GM18909 (cell line): Measurements from ENCODE around the gene SLC12A4.
"Not testable (repeated sequence)": the region's sequence is repeated elsewhere in the genome, so short reads cannot be mapped to it uniquely, and the experiment has no call there.

Source experiments
- ATAC-seq: cut with Tn5 transposase; IDR thresholded peaks from one replicate; pipeline ENCODE4 v1.9.1; 2021; ENCODE audit warnings: mild to moderate bottlenecking; ENCODE audit not compliant: unreplicated experiment, poor library complexity

The SLC12A4 gene

GRCh38 chr16:67968400-67969253 is at the start of gene SLC12A4:
TSS of gene SLC12A4 (minus strand) at chr16:67968637. CDS start at chr16:67968553, 84 bp downstream.
- ATAC-seq, result peak; percentile 80

DNA sequence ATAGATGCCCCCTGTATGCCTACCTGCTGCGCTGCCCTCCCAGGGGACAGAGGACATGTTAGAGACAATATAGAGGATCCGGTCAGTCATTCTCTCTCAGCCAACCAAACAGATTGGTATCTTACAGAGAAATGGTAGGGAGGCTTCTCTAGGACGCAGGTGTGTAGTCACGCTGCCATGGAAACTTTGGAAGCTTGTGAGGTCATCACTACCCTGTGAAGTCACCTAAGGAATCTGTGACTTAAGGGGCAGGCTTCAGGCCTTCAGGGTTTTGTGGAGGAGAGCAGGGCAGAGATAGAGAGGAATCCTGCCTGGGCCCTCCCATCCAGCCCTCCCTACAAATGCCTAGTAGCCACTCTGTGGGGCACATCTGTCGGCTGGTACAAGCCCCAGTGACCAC is 47.2 kb upstream of the SLC12A4 start, which contains the start of gene DPEP2NB:
DPEP2NB (minus strand) TSS at position 231 of the 400 bp plus-strand sequence; CDS start at position 90, 141 bp downstream.
- ATAC-seq, result no peak

DNA sequence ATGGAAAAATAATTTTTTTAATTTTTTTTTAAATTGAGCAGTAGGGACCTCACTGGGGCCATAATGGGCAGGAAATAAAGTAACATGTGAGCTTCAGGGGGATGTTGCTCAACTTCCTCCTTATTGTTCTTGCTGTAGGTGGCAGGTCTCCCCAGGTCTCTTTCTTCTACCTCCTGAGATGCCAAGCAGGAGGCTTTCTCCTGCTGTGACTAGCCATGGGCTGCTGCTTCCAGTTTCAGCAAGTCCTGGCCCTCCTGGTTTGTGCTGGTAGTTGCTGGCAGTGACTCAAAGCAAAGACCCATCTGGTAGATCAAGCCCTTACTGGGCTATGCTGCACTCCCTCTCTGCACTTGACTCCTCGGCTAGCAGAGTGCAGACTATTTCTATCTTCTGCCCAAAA is 45.0 kb upstream of the SLC12A4 start:
- no peak for ATAC-seq

DNA sequence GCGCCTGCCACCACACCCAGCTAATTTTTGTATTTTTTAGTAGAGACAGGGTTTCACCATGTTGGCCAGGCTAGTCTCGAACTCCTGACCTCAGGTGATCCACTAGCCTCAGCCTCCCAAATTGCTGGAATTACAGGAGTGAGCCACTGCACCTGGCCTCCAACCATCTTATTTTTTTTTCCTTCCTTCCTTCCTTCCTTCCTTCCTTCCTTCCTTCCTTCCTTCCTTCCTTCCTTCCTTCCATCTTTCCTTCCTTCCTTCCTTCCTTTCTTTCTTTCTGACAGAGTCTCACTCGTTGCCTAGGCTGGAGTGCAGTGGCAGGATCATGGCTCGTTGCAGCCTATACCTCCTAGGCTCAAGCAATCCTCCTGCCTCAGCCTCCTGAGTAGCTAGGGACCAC is 41.4 kb upstream of the SLC12A4 start:
- not testable (repeated sequence) for ATAC-seq

DNA sequence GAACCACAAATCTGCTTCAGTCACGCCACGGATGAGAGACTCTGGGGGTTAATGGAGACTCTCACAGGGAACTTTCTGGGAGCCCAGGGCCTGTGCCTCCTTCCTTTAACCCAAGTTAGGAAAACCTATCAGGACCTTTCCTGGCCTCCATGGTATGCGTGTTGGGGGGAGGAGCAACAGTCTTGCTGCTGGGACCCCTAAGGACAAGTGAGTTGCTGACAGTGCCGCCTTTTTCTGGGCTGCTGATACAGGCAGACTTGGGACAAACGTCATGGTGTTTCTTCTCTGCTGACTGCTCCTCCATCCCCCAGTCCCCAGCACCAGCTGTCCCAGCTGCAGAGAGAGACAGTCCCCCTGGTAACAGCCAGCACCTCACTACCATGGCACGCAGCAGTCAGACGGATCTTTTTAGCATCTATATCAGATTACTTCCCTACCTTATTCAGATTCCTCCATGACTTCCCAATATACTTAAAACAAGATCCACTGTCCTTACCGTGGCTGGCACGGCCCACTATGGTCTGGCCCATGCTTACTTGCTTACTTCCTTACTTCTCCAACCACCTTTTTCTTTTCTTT is 40.8 kb upstream of the SLC12A4 start:
- ATAC-seq, result no peak

DNA sequence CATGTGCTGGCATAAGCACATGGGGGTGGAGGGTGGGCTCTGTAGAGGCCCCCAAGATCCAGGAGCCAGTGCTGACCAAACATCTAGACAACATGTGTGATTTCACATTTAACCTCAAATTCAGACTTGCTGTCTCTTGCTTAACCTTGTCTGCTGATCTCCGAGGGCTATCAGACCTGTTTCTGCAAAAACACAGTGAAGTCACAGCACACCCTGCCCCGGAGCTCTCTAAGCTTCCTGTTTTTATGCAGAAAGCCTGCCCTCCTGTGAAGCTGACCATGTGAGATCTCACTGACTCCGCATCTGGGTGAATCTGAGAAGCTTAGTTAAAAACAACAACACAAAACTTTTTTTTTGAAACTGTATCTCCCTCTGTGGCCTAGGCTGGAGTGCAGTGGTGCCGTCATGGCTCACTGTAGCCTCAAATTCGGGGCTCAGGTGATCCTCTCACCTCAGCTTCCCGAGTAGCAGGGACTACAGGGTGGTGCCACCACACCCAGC is 37.4 kb upstream of the SLC12A4 start:
- ATAC-seq, result no peak

- ATAC-seq, result no peak
Measured at GRCh38 chr16:68005211-68005610, 36.8 kb upstream of the SLC12A4 start.

DNA sequence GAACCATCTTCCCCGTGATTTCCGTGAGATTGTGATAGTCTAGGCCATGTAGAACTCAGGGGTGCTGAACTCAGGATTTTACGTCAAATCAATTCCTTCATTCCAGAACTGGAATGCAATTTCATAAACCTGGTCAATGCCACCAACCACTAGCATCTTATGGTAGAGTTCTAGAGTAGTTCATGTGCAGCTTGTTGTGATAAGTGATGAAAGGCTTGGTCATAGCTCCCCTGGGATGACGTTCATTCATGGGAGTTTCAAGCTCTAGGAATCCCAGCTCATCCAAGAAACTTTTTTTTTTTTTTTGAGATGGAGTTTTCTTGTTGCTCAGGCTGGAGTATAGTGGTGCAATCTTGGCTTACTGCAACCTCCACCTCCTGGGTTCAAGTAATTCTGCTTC is 34.6 kb upstream of the SLC12A4 start:
- no peak for ATAC-seq

GRCh38 chr16:68000450-68000849 is 32.0 kb upstream of the SLC12A4 start:
- no peak for ATAC-seq

GRCh38 chr16:67999985-68000384 is 31.5 kb upstream of the SLC12A4 start:
- ATAC-seq, result no peak

- not testable (repeated sequence) for ATAC-seq
Measured at GRCh38 chr16:67998779-67999688, 30.6 kb upstream of the SLC12A4 start, which contains the start of gene DPEP2. TSS of gene DPEP2 (minus strand) at chr16:67999484. CDS start at chr16:67993212, 6,272 bp downstream.

GRCh38 chr16:67998231-67998778 is 29.9 kb upstream of the SLC12A4 start:
- not testable (repeated sequence) for ATAC-seq

- ATAC-seq, result no peak
Measured at GRCh38 chr16:67996666-67997065, 28.2 kb upstream of the SLC12A4 start.

GRCh38 chr16:67995423-67995822 is 27.0 kb upstream of the SLC12A4 start:
- ATAC-seq, result no peak

DNA sequence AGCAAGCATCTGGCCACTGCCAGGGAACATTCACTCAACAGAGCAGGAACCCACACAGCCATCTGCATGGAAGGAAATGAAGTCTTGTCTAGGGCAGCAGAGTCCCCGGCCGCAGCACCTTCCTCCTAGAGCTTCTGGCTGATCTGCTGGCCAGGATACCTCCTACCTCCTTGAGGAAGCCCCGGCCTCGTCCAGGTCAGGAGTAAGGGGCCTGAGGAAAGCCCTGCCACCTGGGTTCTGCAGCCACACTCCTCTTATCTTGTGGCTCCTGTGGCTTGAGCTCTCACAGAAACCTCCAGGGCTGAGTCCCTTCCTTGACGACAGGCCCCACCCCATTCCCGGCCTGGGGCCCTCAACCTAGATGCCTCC is 25.6 kb upstream of the SLC12A4 start:
- not testable (repeated sequence) for ATAC-seq

DNA sequence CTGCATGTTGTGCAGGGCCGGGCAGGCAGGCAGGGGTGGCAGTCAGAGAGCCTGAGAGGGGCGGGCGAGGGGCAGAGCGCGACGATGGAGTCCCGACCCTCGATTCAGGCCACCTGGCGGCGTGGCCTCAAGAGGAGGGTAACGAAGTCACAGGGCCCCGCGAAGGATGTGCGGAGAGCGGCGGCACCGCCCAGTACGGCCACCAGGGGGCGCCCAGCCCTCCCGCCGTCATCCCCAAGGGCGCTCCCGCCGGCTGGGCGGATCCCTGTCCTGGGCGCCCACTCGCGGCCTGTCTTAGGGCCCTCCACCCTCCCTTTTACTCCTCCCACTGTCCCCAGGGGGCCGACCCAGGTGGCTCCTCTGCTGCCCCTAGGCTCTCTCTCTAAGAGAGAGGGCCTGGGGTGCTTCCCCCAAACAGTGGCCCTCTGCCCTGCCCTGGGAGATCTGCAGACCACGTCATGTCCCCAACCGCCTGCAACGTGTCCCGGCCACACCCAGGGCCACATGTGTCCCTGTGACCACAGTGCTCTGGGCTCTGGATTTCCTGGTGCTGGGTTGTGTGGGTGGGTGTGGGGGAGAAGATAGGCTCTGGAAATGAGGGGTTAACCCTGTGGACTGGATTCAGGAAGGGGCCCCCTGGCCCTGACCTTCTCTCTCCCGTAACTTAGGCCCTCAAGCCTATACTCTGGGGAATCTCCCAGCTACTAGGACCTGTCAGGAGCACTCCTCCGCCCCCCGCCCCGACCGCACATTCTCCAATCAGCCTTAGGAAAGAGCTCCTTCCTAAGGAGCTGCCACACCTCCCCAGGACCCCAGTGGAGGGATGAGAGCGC is 25.0 kb upstream of the SLC12A4 start:
- peak; percentile 76 for ATAC-seq

DNA sequence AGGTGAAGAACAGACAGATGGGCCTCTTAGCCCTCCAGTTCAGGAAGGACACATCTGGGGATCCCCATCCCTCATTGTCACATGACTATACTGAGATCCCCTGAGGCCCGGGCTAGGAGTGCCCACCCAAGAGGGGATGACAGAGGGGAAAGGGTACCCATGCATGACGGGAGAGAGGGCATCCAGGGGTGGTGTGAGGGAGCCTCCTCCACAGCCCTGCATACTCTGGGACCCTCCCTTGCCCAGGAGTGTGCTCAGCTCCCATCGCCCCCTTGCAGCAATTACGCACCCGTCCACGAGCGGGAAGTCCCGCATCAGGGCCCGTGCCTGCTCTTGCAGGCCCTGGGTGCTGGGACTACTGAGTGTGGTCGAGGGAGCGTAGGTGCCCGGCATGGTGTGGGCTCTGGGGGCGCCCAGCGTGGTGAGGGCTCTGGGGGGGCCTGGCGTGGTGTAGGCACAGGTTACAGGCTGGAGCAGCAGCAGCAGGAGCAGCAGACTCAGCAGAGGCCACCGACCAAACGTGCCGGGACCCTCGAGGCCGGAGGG is 24.3 kb upstream of the SLC12A4 start:
- peak; percentile 12 for ATAC-seq

GRCh38 chr16:67990018-67990386 is 21.6 kb upstream of the SLC12A4 start:
- ATAC-seq, result no peak
